OCI-LY7 (cell line): ENCODE measurements around the gene PRR35. TPM values are rescaled to one million over a fixed set of nuclear protein-coding genes. Genes with fewer than 3 reads are reported as not detected.

ENCODE experiments used
- BruUV-seq: library from RNA; stranded (reverse); fragments of 400-500 nt; replicated peaks from 2 replicates; lab custom pipeline; 2021; lab: Mats Ljungman, UMichigan
- CTCF ChIA-PET: fragments of 300-600 bp; sonication (Branson Sonifier 250); formaldehyde crosslinking; loops from one replicate; lab custom pipeline; 2022; ENCODE audit warnings: antibody characterized with exemption; ENCODE audit not compliant: unreplicated experiment; lab: Charles Lee
- POLR2A ChIA-PET: fragments of 300-600 bp; sonication (Branson Sonifier 250); formaldehyde crosslinking; loops from one replicate; lab custom pipeline; 2022; ENCODE audit warnings: antibody characterized with exemption; lab: Charles Lee
- DNase-seq: peaks from one replicate; pipeline ENCODE4 v3.0.0-alpha.2; 2015; ENCODE audit warnings: low spot score
- H2AFZ ChIP-seq: fragments of 200-600 bp; sonication (generic), shearing (Covaris generic); 2 replicates; pipeline ENCODE4 v1.6.1; 2014; ENCODE audit warnings: mild to moderate bottlenecking, antibody characterized with exemption, low read length, moderate library complexity
- H3K27ac ChIP-seq: fragments of 200-600 bp; sonication (generic); 2 replicates; pipeline ENCODE4 v1.5.1; 2014; ENCODE audit warnings: mixed run types, low read depth, mild to moderate bottlenecking, moderate library complexity, low read length, inconsistent platforms; ENCODE audit not compliant: poor library complexity, severe bottlenecking
- H3K36me3 ChIP-seq: fragments of 200-600 bp; sonication (generic); 2 replicates; pipeline ENCODE4 v1.6.1; 2014; ENCODE audit warnings: mild to moderate bottlenecking, antibody characterized with exemption, low read length, moderate library complexity, mixed read lengths; ENCODE audit not compliant: insufficient read depth
- H3K4me1 ChIP-seq: fragments of 200-600 bp; sonication (generic); 2 replicates; pipeline ENCODE4 v1.5.1; 2014; ENCODE audit warnings: mild to moderate bottlenecking, low read length; ENCODE audit not compliant: insufficient read depth, poor library complexity, severe bottlenecking
- H3K4me2 ChIP-seq: fragments of 200-600 bp; sonication (generic); 2 replicates; pipeline ENCODE4 v1.6.1; 2014; ENCODE audit warnings: mild to moderate bottlenecking, low read length
- H3K4me3 ChIP-seq: fragments of 200-600 bp; sonication (generic); 2 replicates; pipeline ENCODE4 v1.5.1; 2014; ENCODE audit warnings: mild to moderate bottlenecking, low read depth, low read length; ENCODE audit not compliant: poor library complexity, severe bottlenecking
- H3K79me2 ChIP-seq: fragments of 200-600 bp; sonication (generic); 2 replicates; pipeline ENCODE4 v1.6.1; 2016; ENCODE audit warnings: low read depth, mild to moderate bottlenecking, low read length, moderate library complexity, mixed read lengths; ENCODE audit not compliant: insufficient read depth
- H3K9me2 ChIP-seq: fragments of 200-600 bp; sonication (generic); 2 replicates; pipeline ENCODE4 v1.6.1; 2016; ENCODE audit warnings: mild to moderate bottlenecking, low read length, mixed read lengths; ENCODE audit not compliant: insufficient read depth
- H3K9me3 ChIP-seq: fragments of 200-600 bp; sonication (generic); 2 replicates; pipeline ENCODE4 v1.6.1; 2014; ENCODE audit warnings: mild to moderate bottlenecking, mixed run types, low read length, mixed read lengths
- H4K20me1 ChIP-seq: fragments of 200-600 bp; sonication (generic); 2 replicates; pipeline ENCODE4 v1.6.1; 2014; ENCODE audit warnings: mild to moderate bottlenecking, antibody characterized with exemption, low read length, moderate library complexity, mixed read lengths; ENCODE audit not compliant: insufficient read depth
- CTCF ChIP-seq: fragments of 200-600 bp; sonication (generic); conservative IDR thresholded peaks from 2 replicates; pipeline ENCODE4 v1.5.1; 2014; ENCODE audit warnings: mild to moderate bottlenecking, antibody characterized with exemption, low read length, moderate library complexity, mixed read lengths
- EZH2phosphoT487 ChIP-seq: fragments of 200-600 bp; sonication (generic); IDR thresholded peaks from 2 replicates; pipeline ENCODE4 v1.6.1; 2018; ENCODE audit warnings: low read depth, borderline replicate concordance, mild to moderate bottlenecking, mixed run types, antibody characterized with exemption, low read length, moderate library complexity, mixed read lengths
- intact Hi-C: fragments of 100-400 bp; cut with micrococcal nuclease; formaldehyde crosslinking; loops from one replicate; pipeline ENCODE4 v1.10.0; 2022; ENCODE audit not compliant: unreplicated experiment
- total RNA-seq, 2 experiments: library from RNA; depleted of rRNA in 1 of 2; stranded (reverse); fragments of >200 nt in 1 of 2; shearing (Covaris generic) in 1 of 2; gene quantifications; 2 replicates each; pipeline ENCODE4 v1.2.3, GENCODE V29; 2014 to 2022

PRR35 gene
- total RNA-seq, 2 experiments from 2014 or later: not detected

GRCh38 chr16:603933-604332 is 43.7 kb downstream of the PRR35 start:
- CTCF ChIA-PET: no interaction called here
- no peaks in the 10 kb centered on the region for H3K9me2 ChIP-seq
- 0 out of 2 replicates have a peak, but pooled peaks cover 5% of the 10 kb centered on the region for H3K9me3 ChIP-seq
- H3K79me2 ChIP-seq: no peaks in the 10 kb centered on the region
- no peak overlapping the region for H2AFZ ChIP-seq
- no TSS peak for BruUV-seq
- H4K20me1 ChIP-seq: no peaks in the 10 kb centered on the region
- H3K4me2 ChIP-seq: no peak overlapping the region
- no peak for DNase-seq
- POLR2A ChIA-PET: no interaction called here
- H3K4me1 ChIP-seq: no peaks in the 10 kb centered on the region
- H3K27ac ChIP-seq: no peak overlapping the region
- no peak overlapping the region for H3K4me3 ChIP-seq
- intact Hi-C loops: no loop called here
- TF ChIP-seq CTCF: no peak
- no peak for TF ChIP-seq EZH2phosphoT487
- peaks cover 13% of the 10 kb centered on the region for H3K36me3 ChIP-seq

- no peak for DNase-seq
- intact Hi-C loops: no loop called here
These were observed 46.6 kb downstream of the PRR35 start for GRCh38 chr16:606656-607307.

More at GRCh38 chr16:606656-607307, 46.6 kb downstream of the PRR35 start:
- Histone ChIP-seq H4K20me1 (no peaks in the 10 kb centered on the region), H3K9me3 (0 out of 2 replicates have a peak, but pooled peaks cover 5% of the 10 kb centered on the region), H3K4me2 (no peak overlapping the region), H3K79me2 (no peaks in the 10 kb centered on the region), H3K4me3 (no peak overlapping the region), H3K36me3 (peaks cover 7% of the 10 kb centered on the region; the same call in 1 of the 2 replicates), H3K9me2 (no peaks in the 10 kb centered on the region), H3K27ac (no peak overlapping the region), H2AFZ (no peak overlapping the region), H3K4me1 (no peaks in the 10 kb centered on the region)
- no peak for TF ChIP-seq EZH2phosphoT487
- no peak for TF ChIP-seq CTCF
- CTCF ChIA-PET: no interaction called here
- no TSS peak for BruUV-seq
- POLR2A ChIA-PET: no interaction called here
